Endothelial cell of hepatic sinusoid (primary cell): Measurements from ENCODE around the gene STAMBPL1.
"Not testable (repeated sequence)": the region's sequence is repeated elsewhere in the genome, so short reads cannot be mapped to it uniquely, and the experiment has no call there.

Source experiments
- in situ Hi-C: cut with HindIII; loops from 2 replicates; pipeline ENCODE4 v1.10.0; 2017; ENCODE audit warnings: low sequenced_read_pairs

Gene STAMBPL1

DNA sequence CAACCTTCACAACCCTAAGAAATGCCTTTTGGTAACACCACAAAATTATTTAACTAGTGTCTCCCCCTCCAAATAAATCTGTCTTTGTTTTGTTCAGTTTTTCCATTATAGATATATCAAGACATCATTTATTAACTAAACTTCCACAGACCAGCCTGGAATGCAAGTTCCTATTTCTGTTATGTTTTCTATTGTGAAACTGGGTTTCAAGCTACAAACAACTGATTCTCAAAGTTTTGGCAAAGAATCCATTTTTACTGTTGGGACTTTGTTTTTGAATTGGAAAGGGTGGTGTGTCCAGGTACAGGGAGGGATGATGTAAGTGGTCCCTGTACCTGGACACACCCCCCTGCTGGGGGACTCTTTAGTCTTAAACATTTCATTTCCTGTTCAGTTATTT lies 36.2 kb downstream of the STAMBPL1 start:
- in situ Hi-C loops = no loop called here

DNA sequence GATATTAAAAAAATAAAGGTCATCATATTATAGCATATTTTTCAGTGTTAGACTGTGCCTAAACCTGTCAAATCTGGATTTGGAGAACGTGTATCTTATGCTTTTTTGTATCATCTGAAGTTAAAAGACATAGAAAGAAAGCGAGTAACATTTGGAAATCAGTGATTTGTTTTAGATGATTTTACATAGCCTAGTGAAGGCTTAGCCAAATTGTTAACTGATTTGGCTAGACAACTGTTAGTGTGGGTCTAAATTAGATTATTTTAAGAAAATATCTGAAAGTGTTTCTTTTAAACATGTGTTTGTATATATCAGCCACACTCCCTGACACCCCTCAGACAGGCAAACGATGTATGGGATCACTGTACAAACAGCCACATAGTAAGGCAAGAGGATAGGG lies 36.9 kb downstream of the STAMBPL1 start:
- in situ Hi-C loops = no loop called here

DNA sequence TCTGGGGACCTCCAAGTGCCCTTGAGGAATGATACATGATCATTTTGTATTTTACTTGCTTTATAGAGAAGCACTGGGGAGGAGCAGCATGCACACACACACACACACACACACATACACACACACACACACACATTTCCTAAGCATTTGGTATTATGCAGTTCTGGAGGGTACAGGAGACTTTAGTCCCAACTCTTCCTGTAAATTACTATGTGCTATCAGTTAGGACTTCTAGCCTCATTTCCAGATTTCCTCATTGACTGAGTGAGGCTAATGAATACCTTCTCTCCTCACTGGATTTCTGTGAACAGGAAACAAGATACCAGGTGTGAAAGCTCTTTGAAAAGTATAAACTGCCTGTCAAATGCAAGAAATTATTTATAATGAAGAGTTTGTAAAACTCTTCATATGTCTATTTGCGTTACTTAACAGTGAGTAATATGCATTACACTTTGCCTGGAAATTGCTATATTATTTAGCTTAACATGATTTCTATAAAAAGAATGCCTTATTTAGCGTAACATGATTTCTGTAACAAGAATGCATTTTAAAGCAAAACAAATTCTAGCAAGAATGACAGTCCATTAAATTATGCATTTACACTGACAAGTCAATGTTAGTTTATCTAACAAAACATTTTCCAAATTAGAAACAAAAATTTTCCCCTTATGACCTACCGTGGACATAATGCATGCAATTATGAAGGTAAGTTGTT lies 38.3 kb downstream of the STAMBPL1 start:
- in situ Hi-C loops = no loop called here

GRCh38 chr10:88919041-88919440 lies 39.0 kb downstream of the STAMBPL1 start:
- in situ Hi-C loops = no loop called here

- in situ Hi-C loops = no loop called here
Observed at GRCh38 chr10:88920198-88920597, 40.2 kb downstream of the STAMBPL1 start.

DNA sequence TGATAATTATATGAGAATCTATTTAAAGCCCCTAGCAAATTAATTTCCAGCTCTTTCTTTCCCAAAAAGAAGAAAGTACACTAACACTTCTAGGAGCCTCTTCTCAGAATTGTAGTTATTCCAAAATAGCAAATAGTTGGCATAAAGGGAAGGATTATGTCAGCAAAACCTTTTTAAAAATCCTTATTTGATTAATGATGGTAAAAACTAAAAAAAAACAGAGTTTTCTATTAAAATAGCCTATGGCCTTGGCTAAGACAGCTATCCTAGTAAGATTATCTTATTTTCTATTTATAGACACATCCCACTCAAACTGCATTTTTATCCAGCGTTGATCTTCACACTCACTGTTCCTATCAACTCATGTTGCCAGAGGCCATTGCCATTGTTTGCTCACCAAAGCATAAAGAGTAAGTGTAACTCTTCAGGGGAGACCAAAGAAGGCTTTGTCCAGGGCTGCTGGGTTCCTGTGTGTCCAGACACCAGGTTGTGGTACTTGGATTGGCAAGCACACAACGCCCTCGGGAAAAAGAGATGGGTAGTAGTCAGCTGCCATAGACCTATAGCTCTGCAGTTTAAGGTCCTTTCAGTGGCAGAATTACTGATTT lies 41.0 kb downstream of the STAMBPL1 start:
- in situ Hi-C loops = no loop called here

DNA sequence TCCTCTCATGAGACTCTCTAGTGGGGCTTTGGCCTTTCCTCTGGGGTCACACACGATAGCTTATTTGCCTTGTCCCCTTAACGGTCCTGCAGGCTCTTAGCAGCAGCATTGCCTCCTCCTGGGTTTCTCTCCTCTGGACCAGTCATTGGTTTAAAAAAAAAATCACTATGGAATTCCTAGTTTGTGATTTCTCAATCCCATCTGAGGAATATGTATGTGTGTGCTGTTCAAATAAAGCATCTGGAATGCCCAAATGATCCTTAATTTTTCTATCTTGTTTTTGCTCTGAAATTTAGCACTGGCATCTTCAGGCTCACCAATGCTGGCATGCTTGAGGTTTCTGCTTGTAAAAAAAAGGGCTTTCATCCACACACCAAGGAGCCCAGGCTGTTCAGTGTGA lies 42.0 kb downstream of the STAMBPL1 start:
- in situ Hi-C loops = no loop called here

DNA sequence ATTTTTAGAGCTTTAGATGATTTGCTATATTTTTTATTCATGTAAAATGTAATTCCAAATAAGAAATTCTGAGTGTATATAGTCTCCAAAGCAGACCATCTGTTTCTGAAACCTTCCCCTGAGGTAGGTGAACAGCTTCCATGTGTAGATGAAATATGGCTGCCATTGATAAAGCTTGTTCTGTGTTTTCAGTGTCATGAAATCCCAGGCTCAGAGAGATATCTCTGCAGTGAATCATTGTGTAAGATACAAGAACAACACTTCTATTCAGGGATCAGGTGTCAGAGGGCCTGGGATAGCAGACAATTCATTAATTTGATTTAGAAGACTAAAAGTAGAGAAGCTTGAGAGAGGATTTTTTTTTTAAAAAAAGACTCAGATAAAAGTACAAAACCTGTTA lies 43.5 kb downstream of the STAMBPL1 start:
- in situ Hi-C loops = no loop called here

- in situ Hi-C loops = no loop called here
Observed at GRCh38 chr10:88926566-88927415, 46.7 kb downstream of the STAMBPL1 start.

- in situ Hi-C loops = no loop called here
Observed at GRCh38 chr10:88927416-88927690, 47.3 kb downstream of the STAMBPL1 start.

DNA sequence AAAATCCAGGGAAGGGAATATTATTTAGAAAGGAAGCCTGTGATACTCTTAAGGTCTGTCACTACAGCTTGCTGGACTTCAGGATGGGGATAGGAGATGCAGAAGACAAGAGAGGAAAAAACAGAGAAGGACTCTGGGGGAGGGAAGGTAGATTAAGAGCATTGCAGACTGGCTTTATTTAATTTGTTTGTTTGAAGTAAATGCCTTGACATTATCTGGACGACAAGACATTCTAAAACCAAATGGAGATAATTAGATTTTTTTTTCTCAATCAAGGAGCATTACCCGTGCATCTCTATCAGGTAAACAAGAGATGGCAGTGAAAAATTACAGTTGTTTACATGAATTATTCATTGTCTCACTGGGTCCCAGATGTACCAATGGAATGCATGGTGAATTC lies 48.2 kb downstream of the STAMBPL1 start:
- in situ Hi-C loops = no loop called here

DNA sequence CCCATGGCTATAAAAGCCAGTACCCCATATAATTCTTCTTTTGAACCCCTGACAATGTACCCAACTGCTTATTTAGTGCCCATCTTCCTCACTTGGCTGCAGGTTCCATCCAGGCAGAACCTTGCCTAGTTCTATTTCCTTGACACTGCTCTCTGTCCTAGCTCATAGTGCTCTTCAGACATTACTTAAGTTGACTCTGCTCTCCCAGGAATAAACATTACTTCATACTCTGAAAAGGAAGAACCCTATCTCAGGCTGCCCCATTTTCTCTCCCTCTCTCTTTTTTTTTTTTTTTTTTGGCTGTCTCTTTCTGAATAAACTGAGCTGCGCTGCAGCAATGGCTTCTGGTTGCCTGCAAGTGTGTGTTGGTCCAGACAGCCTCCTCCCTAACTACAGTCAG lies 51.5 kb downstream of the STAMBPL1 start:
- in situ Hi-C loops = no loop called here

- in situ Hi-C loops = not testable (repeated sequence)
Observed at GRCh38 chr10:88932029-88932428, 52.0 kb downstream of the STAMBPL1 start.

- in situ Hi-C loops = no loop called here
Observed at GRCh38 chr10:88932539-88933256, 52.7 kb downstream of the STAMBPL1 start.

DNA sequence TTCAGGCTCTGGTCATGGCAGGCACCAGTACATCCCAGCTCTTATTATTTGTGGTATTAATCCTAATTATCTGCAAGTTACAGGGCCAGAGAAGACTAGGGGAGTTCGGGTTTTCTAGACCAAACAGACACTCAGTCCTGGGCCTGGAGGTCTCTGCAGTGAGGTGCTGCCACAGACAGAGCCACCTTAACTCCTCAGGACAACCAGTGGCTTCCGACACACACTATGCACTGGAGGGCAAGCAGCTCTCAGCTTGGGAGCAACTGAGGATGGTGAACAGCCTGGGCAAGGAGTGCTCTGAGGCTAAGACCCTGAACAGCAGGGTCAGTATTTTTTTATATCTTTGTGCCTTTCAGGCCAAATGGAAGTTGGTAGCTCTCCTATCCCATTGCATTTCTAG lies 53.5 kb downstream of the STAMBPL1 start:
- in situ Hi-C loops = no loop called here

GRCh38 chr10:88934900-88935672 lies 55.0 kb downstream of the STAMBPL1 start:
- in situ Hi-C loops = loop anchor here (5.0 kb wide), 2 partner anchors 93 to 272 kb away; partner anchors contain the start of gene CH25H

DNA sequence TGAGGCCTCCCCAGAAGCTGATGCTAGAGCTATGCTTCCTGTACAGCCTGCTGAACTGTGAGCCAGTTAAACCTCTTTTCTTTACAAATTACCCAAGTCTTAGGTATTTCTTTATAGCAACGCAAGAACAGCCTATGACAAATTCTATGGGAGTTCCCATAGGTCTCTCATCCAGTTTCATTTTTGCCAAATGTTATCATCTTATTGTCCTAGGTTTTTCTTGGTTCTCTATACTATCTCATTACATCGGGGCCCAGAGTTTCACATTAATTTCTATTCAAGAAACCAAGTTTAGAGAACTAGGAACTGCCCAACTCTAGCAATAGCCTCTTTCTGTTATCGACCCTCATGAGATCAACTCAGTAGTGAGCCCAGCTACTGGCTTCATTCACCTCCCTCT lies 56.6 kb downstream of the STAMBPL1 start:
- in situ Hi-C loops = loop anchor here (5.0 kb wide), 2 partner anchors 94 to 271 kb away; partner anchors contain the start of gene CH25H

- in situ Hi-C loops = loop anchor here (5.0 kb wide), 2 partner anchors 96 to 269 kb away; partner anchors contain the start of gene CH25H
Observed at GRCh38 chr10:88938039-88938438, 58.0 kb downstream of the STAMBPL1 start.

GRCh38 chr10:88938938-88939337 lies 58.9 kb downstream of the STAMBPL1 start:
- in situ Hi-C loops = loop anchor here (5.0 kb wide), 2 partner anchors 97 to 268 kb away; partner anchors contain the start of gene CH25H

DNA sequence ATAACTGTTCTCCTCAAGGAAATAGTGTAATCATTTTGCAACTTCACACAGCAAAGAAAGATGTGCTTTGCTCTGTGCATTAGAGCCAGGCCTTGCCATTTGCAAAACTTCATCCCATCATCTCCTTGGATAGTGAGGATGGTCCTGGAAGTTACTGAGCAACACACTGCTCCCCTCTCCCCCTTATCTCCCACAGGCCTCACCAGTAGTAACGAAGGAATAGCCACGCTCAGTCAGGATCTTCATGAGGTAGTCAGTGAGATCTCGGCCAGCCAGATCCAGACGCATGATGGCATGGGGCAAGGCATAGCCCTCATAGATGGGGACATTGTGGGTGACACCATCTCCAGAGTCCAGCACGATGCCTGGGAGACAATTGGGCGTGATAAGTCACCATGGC lies 61.0 kb downstream of the STAMBPL1 start:
- in situ Hi-C loops = loop anchor here (5.0 kb wide), 1 partner anchor 56 kb away; no protein-coding TSS in a partner anchor
